ENCODE data around the gene PLEK. TPM values are rescaled to one million over a fixed set of nuclear protein-coding genes. Genes with fewer than 3 reads are reported as not detected.

The PLEK gene
- total RNA-seq, 1 donor from 2014 or later = 4.4 TPM

- no peaks in the 10 kb centered on the region for H3K36me3 ChIP-seq
- H3K27ac ChIP-seq = no peak overlapping the region
- no peaks in the 10 kb centered on the region for H3K4me1 ChIP-seq
- no peak for DNase-seq (ENCODE audit: extremely low spot score in 2 of 2)
- TF ChIP-seq POLR2AphosphoS5 (IDR thresholded peaks at IDR 0.05; ENCODE audit: insufficient read depth in 1 of 2, low read depth in 1 of 2) = no peak
- TF ChIP-seq CTCF (IDR thresholded peaks at IDR 0.05) = no peak
- TF ChIP-seq POLR2A (IDR thresholded peaks at IDR 0.05) = no peak
- no peaks in the 10 kb centered on the region for H3K27me3 ChIP-seq
- H3K4me3 ChIP-seq = no peak overlapping the region
- no peaks in the 10 kb centered on the region for H3K9me3 ChIP-seq
- intact Hi-C loops (cut with DNase I) = no loop called here
Observed at GRCh38 chr2:68417926-68418325, 52.8 kb downstream of the PLEK start.

GRCh38 chr2:68418419-68418818 is 53.3 kb downstream of the PLEK start:
- Histone ChIP-seq H3K9me3 (no peaks in the 10 kb centered on the region), H3K4me3 (no peak overlapping the region), H3K4me1 (no peaks in the 10 kb centered on the region), H3K27ac (no peak overlapping the region), H3K36me3 (no peaks in the 10 kb centered on the region), H3K27me3 (no peaks in the 10 kb centered on the region)
- DNase-seq (ENCODE audit: extremely low spot score in 2 of 2) = no peak
- intact Hi-C loops (cut with DNase I) = no loop called here
- TF ChIP-seq CTCF (IDR thresholded peaks at IDR 0.05) = no peak
- no peak for TF ChIP-seq POLR2AphosphoS5 (IDR thresholded peaks at IDR 0.05; ENCODE audit: insufficient read depth in 1 of 2, low read depth in 1 of 2)
- no peak for TF ChIP-seq POLR2A (IDR thresholded peaks at IDR 0.05)

- H3K36me3 ChIP-seq = no peaks in the 10 kb centered on the region
- DNase-seq (ENCODE audit: extremely low spot score in 2 of 2) = no peak
- H3K27me3 ChIP-seq = no peaks in the 10 kb centered on the region
- H3K9me3 ChIP-seq = no peaks in the 10 kb centered on the region
- H3K27ac ChIP-seq = no peak overlapping the region
- H3K4me3 ChIP-seq = no peak overlapping the region
- no peaks in the 10 kb centered on the region for H3K4me1 ChIP-seq
- intact Hi-C loops (cut with DNase I) = no loop called here
- TF ChIP-seq POLR2AphosphoS5 (IDR thresholded peaks at IDR 0.05; ENCODE audit: insufficient read depth in 1 of 2, low read depth in 1 of 2) (no peak), POLR2A (IDR thresholded peaks at IDR 0.05) (no peak), CTCF (IDR thresholded peaks at IDR 0.05) (no peak)
Observed at GRCh38 chr2:68418855-68419254, 53.8 kb downstream of the PLEK start.

GRCh38 chr2:68420254-68420910 is 55.3 kb downstream of the PLEK start:
- Histone ChIP-seq H3K4me1 (no peaks in the 10 kb centered on the region), H3K27ac (no peak overlapping the region), H3K9me3 (no peaks in the 10 kb centered on the region), H3K4me3 (no peak overlapping the region), H3K27me3 (no peaks in the 10 kb centered on the region), H3K36me3 (no peaks in the 10 kb centered on the region)
- no peak for DNase-seq (ENCODE audit: extremely low spot score in 2 of 2)
- intact Hi-C loops (cut with DNase I) = no loop called here
- no peak for TF ChIP-seq POLR2A (IDR thresholded peaks at IDR 0.05)
- no peak for TF ChIP-seq CTCF (IDR thresholded peaks at IDR 0.05)
- no peak for TF ChIP-seq POLR2AphosphoS5 (IDR thresholded peaks at IDR 0.05; ENCODE audit: insufficient read depth in 1 of 2, low read depth in 1 of 2)

- no peak for DNase-seq (ENCODE audit: extremely low spot score in 2 of 2)
- H3K36me3 ChIP-seq = no peaks in the 10 kb centered on the region
- TF ChIP-seq CTCF (IDR thresholded peaks at IDR 0.05) = no peak
- no peak for TF ChIP-seq POLR2AphosphoS5 (IDR thresholded peaks at IDR 0.05; ENCODE audit: insufficient read depth in 1 of 2, low read depth in 1 of 2)
- TF ChIP-seq POLR2A (IDR thresholded peaks at IDR 0.05) = no peak
- no peak overlapping the region for H3K4me3 ChIP-seq
- H3K27me3 ChIP-seq = no peaks in the 10 kb centered on the region
- H3K9me3 ChIP-seq = no peaks in the 10 kb centered on the region
- H3K4me1 ChIP-seq = peaks cover 20% of the 10 kb centered on the region
- intact Hi-C loops (cut with DNase I) = no loop called here
- H3K27ac ChIP-seq = no peak overlapping the region
Observed at GRCh38 chr2:68423966-68424650, 59.0 kb downstream of the PLEK start.

All from vagina (tissue), 2 donors.